Lower leg skin (tissue), 3 donors: Measurements from ENCODE around the gene F3.

Experiments used
- POLR2A ChIP-seq, 2 donors: fragments of 450-650 bp; IDR thresholded peaks; one replicate each; pipeline ENCODE4 v1.6.1; 2016 to 2017; ENCODE audit warnings: antibody characterized with exemption in 2 of 2, mild to moderate bottlenecking in 1 of 2, moderate library complexity in 1 of 2
- TF ChIP-seq, protein P1 (sequence below), 3 donors: fragments of 450-650 bp; IDR thresholded peaks; one replicate each; pipeline ENCODE4 v1.5.1; 2016; ENCODE audit warnings: antibody characterized with exemption in 3 of 3, mild to moderate bottlenecking in 3 of 3, moderate library complexity in 2 of 3

DNA sequence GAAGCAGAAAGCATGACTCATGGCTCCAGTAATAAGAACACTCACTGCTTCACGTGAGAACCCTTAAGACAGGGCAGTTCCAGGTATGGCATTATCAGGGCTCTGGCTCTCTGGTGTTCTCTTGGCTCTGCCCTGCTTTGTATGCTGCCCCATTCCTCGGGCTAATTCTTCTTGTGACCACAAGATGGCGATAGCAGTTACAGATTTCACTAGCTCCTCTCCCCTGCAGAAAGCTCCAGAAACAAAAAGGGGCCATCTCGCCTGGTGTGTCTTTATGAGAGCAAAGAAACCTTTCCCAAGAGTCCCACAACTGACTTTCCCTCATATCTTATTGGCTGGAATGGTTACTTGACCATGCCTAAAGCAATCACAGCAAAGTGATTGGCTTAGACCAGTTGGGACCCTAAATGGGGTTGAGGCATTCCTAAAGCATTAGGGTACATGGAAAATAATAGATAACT is 60.1 kb downstream of the F3 start:
- TF ChIP-seq, protein P1, sequence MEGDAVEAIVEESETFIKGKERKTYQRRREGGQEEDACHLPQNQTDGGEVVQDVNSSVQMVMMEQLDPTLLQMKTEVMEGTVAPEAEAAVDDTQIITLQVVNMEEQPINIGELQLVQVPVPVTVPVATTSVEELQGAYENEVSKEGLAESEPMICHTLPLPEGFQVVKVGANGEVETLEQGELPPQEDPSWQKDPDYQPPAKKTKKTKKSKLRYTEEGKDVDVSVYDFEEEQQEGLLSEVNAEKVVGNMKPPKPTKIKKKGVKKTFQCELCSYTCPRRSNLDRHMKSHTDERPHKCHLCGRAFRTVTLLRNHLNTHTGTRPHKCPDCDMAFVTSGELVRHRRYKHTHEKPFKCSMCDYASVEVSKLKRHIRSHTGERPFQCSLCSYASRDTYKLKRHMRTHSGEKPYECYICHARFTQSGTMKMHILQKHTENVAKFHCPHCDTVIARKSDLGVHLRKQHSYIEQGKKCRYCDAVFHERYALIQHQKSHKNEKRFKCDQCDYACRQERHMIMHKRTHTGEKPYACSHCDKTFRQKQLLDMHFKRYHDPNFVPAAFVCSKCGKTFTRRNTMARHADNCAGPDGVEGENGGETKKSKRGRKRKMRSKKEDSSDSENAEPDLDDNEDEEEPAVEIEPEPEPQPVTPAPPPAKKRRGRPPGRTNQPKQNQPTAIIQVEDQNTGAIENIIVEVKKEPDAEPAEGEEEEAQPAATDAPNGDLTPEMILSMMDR (IDR thresholded peaks at IDR 0.05): no peak
- no peak for TF ChIP-seq POLR2A (IDR thresholded peaks at IDR 0.05)
